ENCODE results near the gene CTPS2. TPM values are rescaled to one million over a fixed set of nuclear protein-coding genes. Genes with fewer than 3 reads are reported as not detected.
A peak's percentile ranks its signal among the peaks of the same experiment; 100 is the strongest.

CTPS2 gene
- total RNA-seq, 4 donors from 2014 or later: 5.2 to 24.5 (median 15.1) TPM

DNA sequence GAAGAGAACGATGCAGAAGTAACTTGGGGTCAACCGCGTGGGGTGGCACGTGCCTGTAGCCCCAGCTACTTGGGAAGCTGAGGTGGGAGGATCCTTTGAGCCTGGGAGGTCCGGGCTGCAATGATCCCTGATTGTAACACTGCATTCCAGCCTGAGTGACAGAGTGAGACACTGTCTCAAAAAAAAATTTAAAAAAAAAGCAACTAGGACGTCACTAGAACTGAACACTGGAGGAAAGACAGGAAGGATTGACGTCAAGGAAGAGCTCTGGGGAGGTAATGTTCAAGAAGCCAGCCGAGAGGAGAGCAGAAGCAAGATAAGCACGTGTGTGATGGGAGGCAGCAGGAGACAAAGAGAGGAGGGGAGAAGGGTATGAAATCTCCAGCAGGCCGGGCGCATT, 33.8 kb downstream of the CTPS2 start:
- in situ Hi-C loops (cut with MboI; ENCODE audit: low pct_ligation_motif_present in 1 of 4, low pct_unique_long_range_greater_than_20kb in 1 of 4, low sequenced_read_pairs in 3 of 4): loop anchor here in 3 of 4 donors (25.0 kb wide), 2 partner anchors 241 to 991 kb away; no protein-coding TSS in a partner anchor

GRCh38 chrX:16671005-16671404, 41.5 kb downstream of the CTPS2 start:
- intact Hi-C loops (cut with DNase I; ENCODE audit: low total_unique reads) (no loop called here), in situ Hi-C loops (cut with MboI; ENCODE audit: low pct_ligation_motif_present in 1 of 4, low pct_unique_long_range_greater_than_20kb in 1 of 4, low sequenced_read_pairs in 3 of 4) (loop anchor here in 2 of 4 donors (25.0 kb wide), 1 partner anchor 234 kb away; no protein-coding TSS in a partner anchor)
- Histone ChIP-seq H3K27ac (no peak overlapping the region), H3K27me3 (no peaks in the 10 kb centered on the region), H3K36me3 (no peaks in the 10 kb centered on the region), H3K9me3 (no peaks in the 10 kb centered on the region), H3K4me3 (no peak overlapping the region), H3K4me1 (no peaks in the 10 kb centered on the region)
- TF ChIP-seq POLR2AphosphoS5 (IDR thresholded peaks at IDR 0.05) (no peak), EP300 (IDR thresholded peaks at IDR 0.05; ENCODE audit: low read depth) (no peak), CTCF (IDR thresholded peaks at IDR 0.05) (peak in 3 of 5 experiments; percentile 10 to 17 (median 11))
- DNase-seq: no peak

More for the DNA sequence above, 33.8 kb downstream of the CTPS2 start:
- TF ChIP-seq CTCF (IDR thresholded peaks at IDR 0.05): no peak
- TF ChIP-seq POLR2A (IDR thresholded peaks at IDR 0.05): no peak
- no peak for TF ChIP-seq EP300 (IDR thresholded peaks at IDR 0.05; ENCODE audit: low read depth)
- TF ChIP-seq POLR2AphosphoS5 (IDR thresholded peaks at IDR 0.05): no peak
- no peak overlapping the region for H3K27ac ChIP-seq
- H3K36me3 ChIP-seq: no peaks in the 10 kb centered on the region
- DNase-seq: no peak
- no peak overlapping the region for H3K4me3 ChIP-seq
- WGBS, 2 donors (ENCODE audit: low coverage in 1 of 2): 79 to 87% methylated on average over 4 to 11 of the region's 11 CpGs
- intact Hi-C loops (cut with DNase I; ENCODE audit: low total_unique reads): no loop called here
- H3K9me3 ChIP-seq: no peaks in the 10 kb centered on the region
- H3K4me1 ChIP-seq: no peaks in the 10 kb centered on the region
- no peaks in the 10 kb centered on the region for H3K27me3 ChIP-seq

DNA sequence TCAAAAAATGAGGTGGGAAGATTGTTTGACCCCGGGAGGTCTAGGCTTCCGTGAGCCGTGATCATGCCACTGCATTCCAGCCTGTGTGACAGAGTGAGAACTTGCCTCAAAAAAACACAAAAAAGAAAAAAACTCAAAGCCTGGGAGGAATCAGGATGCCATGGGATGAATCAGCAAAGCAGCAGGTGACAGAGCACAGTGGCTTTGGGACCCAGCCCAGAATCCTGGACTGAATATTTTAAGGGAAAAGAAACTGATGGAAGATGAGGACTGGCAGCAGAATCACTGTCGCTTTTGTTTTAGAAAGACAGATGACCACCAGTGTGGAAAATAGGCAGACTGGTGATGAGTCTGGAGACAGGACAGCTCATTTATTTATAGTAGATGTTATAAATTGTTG, 45.9 kb downstream of the CTPS2 start:
- no peaks in the 10 kb centered on the region for H3K36me3 ChIP-seq
- H3K27ac ChIP-seq: no peak overlapping the region
- no peak for DNase-seq
- no peak for TF ChIP-seq POLR2AphosphoS5 (IDR thresholded peaks at IDR 0.05)
- TF ChIP-seq CTCF (IDR thresholded peaks at IDR 0.05): no peak
- TF ChIP-seq EP300 (IDR thresholded peaks at IDR 0.05; ENCODE audit: low read depth): no peak
- no peak for TF ChIP-seq POLR2A (IDR thresholded peaks at IDR 0.05)
- no peaks in the 10 kb centered on the region for H3K9me3 ChIP-seq
- H3K27me3 ChIP-seq: no peaks in the 10 kb centered on the region
- intact Hi-C loops (cut with DNase I; ENCODE audit: low total_unique reads): no loop called here
- in situ Hi-C loops (cut with MboI; ENCODE audit: low pct_ligation_motif_present in 1 of 4, low pct_unique_long_range_greater_than_20kb in 1 of 4, low sequenced_read_pairs in 3 of 4): loop anchor here in 2 of 4 donors (25.0 kb wide), 1 partner anchor 229 kb away; no protein-coding TSS in a partner anchor
- no peaks in the 10 kb centered on the region for H3K4me1 ChIP-seq
- 75% methylated on average over 4 of the region's 4 CpGs; no CpG with 5 or more reads in 1 of the 2 donors for WGBS, 2 donors (ENCODE audit: low coverage in 1 of 2)
- no peak overlapping the region for H3K4me3 ChIP-seq

GRCh38 chrX:16665089-16665488, 47.4 kb downstream of the CTPS2 start:
- no peaks in the 10 kb centered on the region for H3K36me3 ChIP-seq
- no peak overlapping the region for H3K27ac ChIP-seq
- 53 to 68% methylated on average over 2 of the region's 2 CpGs for WGBS, 2 donors (ENCODE audit: low coverage in 1 of 2)
- no peak for TF ChIP-seq POLR2AphosphoS5 (IDR thresholded peaks at IDR 0.05)
- no peak for TF ChIP-seq CTCF (IDR thresholded peaks at IDR 0.05)
- TF ChIP-seq EP300 (IDR thresholded peaks at IDR 0.05; ENCODE audit: low read depth): no peak
- no peak for TF ChIP-seq POLR2A (IDR thresholded peaks at IDR 0.05)
- no peak for DNase-seq
- intact Hi-C loops (cut with DNase I; ENCODE audit: low total_unique reads) (no loop called here), in situ Hi-C loops (cut with MboI; ENCODE audit: low pct_ligation_motif_present in 1 of 4, low pct_unique_long_range_greater_than_20kb in 1 of 4, low sequenced_read_pairs in 3 of 4) (loop anchor here in 2 of 4 donors (25.0 kb wide), 1 partner anchor 228 kb away; no protein-coding TSS in a partner anchor)
- no peaks in the 10 kb centered on the region for H3K9me3 ChIP-seq
- no peaks in the 10 kb centered on the region for H3K27me3 ChIP-seq
- H3K4me1 ChIP-seq: no peaks in the 10 kb centered on the region
- H3K4me3 ChIP-seq: no peak overlapping the region
